Tibial artery (tissue), 4 donors: Measurements from ENCODE around the gene TAOK3.

ENCODE experiments used
- DNase-seq, 2 donors: peaks; one replicate each; pipeline ENCODE4 v3.0.0-alpha.2; 2019
- H3K27ac ChIP-seq, 2 donors: fragments of 200-600 bp; sonication (generic) in 1 of 2; 1 replicate in 1 of 2; 2 replicates in 1 of 2; pipeline ENCODE4 v1.5.1; 2018 to 2019; ENCODE audit warnings: mild to moderate bottlenecking in 1 of 2
- H3K27me3 ChIP-seq, 2 donors: fragments of 200-600 bp; sonication (generic) in 1 of 2; one replicate each; pipeline versions ENCODE4 v1.5.1 to v1.6.0; 2016 to 2019
- H3K36me3 ChIP-seq, 3 donors: fragments of 200-600 bp; sonication (generic) in 2 of 3; one replicate each; pipeline ENCODE4 v1.5.1; 2016 to 2019; ENCODE audit warnings: mild to moderate bottlenecking in 2 of 3
- H3K4me1 ChIP-seq, 4 donors: fragments of 200-600 bp; sonication (generic) in 2 of 4; 1 replicate in 3 of 4; 2 replicates in 1 of 4; pipeline ENCODE4 v1.5.1; 2016 to 2019
- H3K4me3 ChIP-seq, 2 donors: fragments of 200-600 bp; sonication (generic) in 1 of 2; 1 replicate in 1 of 2; 2 replicates in 1 of 2; pipeline ENCODE4 v1.5.1; 2018 to 2019; ENCODE audit warnings: mild to moderate bottlenecking in 2 of 2
- H3K9me3 ChIP-seq, 3 donors: fragments of 200-600 bp; sonication (generic) in 1 of 3; one replicate each; pipeline ENCODE4 v1.5.1; 2016 to 2019
- CTCF ChIP-seq, 2 experiments: fragments of 200-600 bp in 1 of 2; fragments of 450-650 bp in 1 of 2; IDR thresholded peaks; one replicate each; pipeline ENCODE4 v1.5.1; 2017 to 2019; ENCODE audit warnings: antibody characterized with exemption in 2 of 2, mild to moderate bottlenecking in 1 of 2, moderate library complexity in 1 of 2
- intact Hi-C: fragments of 100-400 bp; cut with DNase I; formaldehyde crosslinking; loops from one replicate; pipeline ENCODE4 v1.15.0; 2023; ENCODE audit warnings: low total_unique reads

The TAOK3 gene

DNA sequence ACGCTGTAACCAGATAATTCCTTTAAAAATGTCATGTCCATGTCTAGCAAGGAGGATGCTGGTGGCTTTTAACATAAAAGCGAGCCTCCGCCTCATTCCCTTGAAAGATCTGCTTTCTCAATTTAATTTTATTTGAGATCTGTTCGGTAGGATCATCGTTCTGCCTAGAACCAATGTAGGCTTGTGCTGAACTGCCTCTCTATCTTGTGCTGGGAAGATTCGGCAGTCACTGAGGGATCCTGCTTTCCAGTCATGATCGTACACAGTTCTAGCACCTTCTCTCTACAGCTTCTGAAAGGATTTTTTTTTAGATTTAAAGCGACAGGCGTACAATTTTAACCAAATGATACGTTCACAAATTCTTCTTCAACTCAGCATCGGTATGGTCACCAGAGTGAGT, 182.4 kb downstream of the TAOK3 start:
- Histone ChIP-seq H3K4me3 (peak overlapping the region; percentile 44 to 46), H3K27me3 (no peaks in the 10 kb centered on the region), H3K4me1 (peaks cover 0 to 34% (median 9%) of the 10 kb centered on the region in 4 donors), H3K27ac (peak overlapping the region; percentile 62 to 77), H3K9me3 (no peaks in the 10 kb centered on the region), H3K36me3 (no peaks in the 10 kb centered on the region)
- no peak for DNase-seq
- no peak for TF ChIP-seq CTCF (IDR thresholded peaks at IDR 0.05)
- intact Hi-C loops: no loop called here

GRCh38 chr12:118189741-118190191, 182.9 kb downstream of the TAOK3 start:
- Histone ChIP-seq H3K9me3 (no peaks in the 10 kb centered on the region), H3K27me3 (no peaks in the 10 kb centered on the region), H3K27ac (peak overlapping the region; percentile 62 to 77), H3K4me3 (peak overlapping the region; percentile 44 to 46), H3K4me1 (peaks cover 0 to 34% (median 9%) of the 10 kb centered on the region in 4 donors), H3K36me3 (no peaks in the 10 kb centered on the region)
- no peak for TF ChIP-seq CTCF (IDR thresholded peaks at IDR 0.05)
- DNase-seq: no peak
- intact Hi-C loops: no loop called here

GRCh38 chr12:118188690-118189371, 183.9 kb downstream of the TAOK3 start:
- TF ChIP-seq CTCF (IDR thresholded peaks at IDR 0.05): no peak
- intact Hi-C loops: no loop called here
- peak in 1 of 2 donors; percentile 29 for DNase-seq
- no peaks in the 10 kb centered on the region for H3K27me3 ChIP-seq
- peak overlapping the region in 1 of 2 donors; percentile 77 for H3K27ac ChIP-seq
- H3K9me3 ChIP-seq: no peaks in the 10 kb centered on the region
- H3K4me1 ChIP-seq: peaks cover 0 to 34% (median 9%) of the 10 kb centered on the region in 4 donors
- H3K4me3 ChIP-seq: peak overlapping the region; percentile 44 to 46
- no peaks in the 10 kb centered on the region for H3K36me3 ChIP-seq

DNA sequence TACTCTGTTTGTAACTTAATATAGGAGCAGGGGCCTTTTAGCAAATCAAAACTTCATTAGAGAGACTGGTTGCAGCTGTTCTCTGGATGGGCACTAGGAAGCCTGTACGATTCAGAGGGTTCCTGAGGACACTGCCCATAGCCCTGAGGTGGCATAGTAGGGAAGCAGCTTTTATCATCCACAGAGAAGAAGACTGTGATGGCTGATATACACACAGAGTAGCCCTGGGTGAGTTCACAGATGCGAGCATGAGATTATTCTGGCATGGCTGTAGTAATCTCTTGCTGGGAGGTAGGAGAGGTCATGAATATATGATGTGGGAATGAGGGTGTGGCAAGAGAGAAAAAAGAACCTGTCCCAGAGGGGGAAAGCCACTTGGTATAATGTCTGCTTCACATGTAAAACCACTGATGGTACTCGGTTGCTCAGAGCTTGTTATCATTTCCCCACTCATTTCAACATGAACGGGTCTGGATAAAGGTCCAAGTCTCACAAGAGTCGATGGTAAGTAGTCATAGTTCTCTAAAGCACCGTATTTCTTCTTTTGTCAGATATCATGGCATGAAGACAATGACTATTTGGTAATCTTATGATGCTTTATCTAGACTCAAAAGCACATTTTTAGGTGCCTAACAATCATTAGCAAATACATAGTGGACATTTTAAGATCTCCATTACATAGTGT, 184.8 kb downstream of the TAOK3 start:
- Histone ChIP-seq H3K4me1 (peaks cover 0 to 39% (median 10%) of the 10 kb centered on the region in 4 donors), H3K27ac (peak overlapping the region in 1 of 2 donors; percentile 77), H3K4me3 (peak overlapping the region in 1 of 2 donors; percentile 44), H3K9me3 (no peaks in the 10 kb centered on the region), H3K36me3 (no peaks in the 10 kb centered on the region), H3K27me3 (no peaks in the 10 kb centered on the region)
- DNase-seq: no peak
- no peak for TF ChIP-seq CTCF (IDR thresholded peaks at IDR 0.05)
- intact Hi-C loops: no loop called here

- intact Hi-C loops: loop anchor here (2.0 kb wide), 1 partner anchor 191 kb away; the partner anchor contains the start of gene SUDS3
- DNase-seq: no peak
- no peak overlapping the region for H3K4me3 ChIP-seq
- no peaks in the 10 kb centered on the region for H3K9me3 ChIP-seq
- no peaks in the 10 kb centered on the region for H3K27me3 ChIP-seq
- peaks cover 4 to 7% (median 6%) of the 10 kb centered on the region in 3 donors for H3K36me3 ChIP-seq
- H3K4me1 ChIP-seq: peaks cover 0 to 40% (median 15%) of the 10 kb centered on the region in 4 donors
- TF ChIP-seq CTCF (IDR thresholded peaks at IDR 0.05): no peak
- H3K27ac ChIP-seq: no peak overlapping the region
Measured at GRCh38 chr12:118185602-118186397, 186.9 kb downstream of the TAOK3 start.
